Measurements from ENCODE around the gene FOXE3. TPM values are rescaled to one million over a fixed set of nuclear protein-coding genes. Genes with fewer than 3 reads are reported as not detected.

Gene FOXE3
- total RNA-seq, 1 donor: not detected

GRCh38 chr1:47401761-47402160 lies 14.3 kb upstream of the FOXE3 start:
- TF ChIP-seq CTCF (IDR thresholded peaks at IDR 0.05; ENCODE audit: insufficient read depth, low read length): no peak
- DNase-seq (ENCODE audit: low read depth): no peak
- H3K4me3 ChIP-seq (ENCODE audit: low read depth, low read length): no peak overlapping the region

GRCh38 chr1:47402591-47402990 lies 13.5 kb upstream of the FOXE3 start:
- no peak for DNase-seq (ENCODE audit: low read depth)
- TF ChIP-seq CTCF (IDR thresholded peaks at IDR 0.05; ENCODE audit: insufficient read depth, low read length): no peak
- H3K4me3 ChIP-seq (ENCODE audit: low read depth, low read length): no peak overlapping the region

GRCh38 chr1:47403321-47403910 lies 12.7 kb upstream of the FOXE3 start:
- no peak overlapping the region for H3K4me3 ChIP-seq (ENCODE audit: low read depth, low read length)
- no peak for TF ChIP-seq CTCF (IDR thresholded peaks at IDR 0.05; ENCODE audit: insufficient read depth, low read length)
- no peak for DNase-seq (ENCODE audit: low read depth)

- no peak overlapping the region for H3K4me3 ChIP-seq (ENCODE audit: low read depth, low read length)
- no peak for TF ChIP-seq CTCF (IDR thresholded peaks at IDR 0.05; ENCODE audit: insufficient read depth, low read length)
- DNase-seq (ENCODE audit: low read depth): no peak
Measured at GRCh38 chr1:47405697-47406096, 10.4 kb upstream of the FOXE3 start.

GRCh38 chr1:47406966-47407365 lies 9.1 kb upstream of the FOXE3 start:
- no peak overlapping the region for H3K4me3 ChIP-seq (ENCODE audit: low read depth, low read length)
- no peak for DNase-seq (ENCODE audit: low read depth)
- no peak for TF ChIP-seq CTCF (IDR thresholded peaks at IDR 0.05; ENCODE audit: insufficient read depth, low read length)

- H3K4me3 ChIP-seq (ENCODE audit: low read depth, low read length): no peak overlapping the region
- no peak for TF ChIP-seq CTCF (IDR thresholded peaks at IDR 0.05; ENCODE audit: insufficient read depth, low read length)
- DNase-seq (ENCODE audit: low read depth): no peak
Measured at GRCh38 chr1:47407481-47407880, 8.6 kb upstream of the FOXE3 start.
